B cell (primary cell): ENCODE results near the gene ADPRS. TPM values are rescaled to one million over a fixed set of nuclear protein-coding genes. Genes with fewer than 3 reads are reported as not detected.

Source experiments
- ATAC-seq: fragments of 200-7000 bp; cut with Tn5 transposase; one replicate; pipeline ENCODE4 v1.10.0; 2021; ENCODE audit warnings: low read depth, mild to moderate bottlenecking, moderate number of reproducible peaks, moderate library complexity
- CTCF ChIA-PET: fragments of 350-600 bp; sonication (Branson Sonifier 250); formaldehyde crosslinking; loops from one replicate; lab custom pipeline; 2021; ENCODE audit warnings: antibody characterized with exemption, inconsistent platforms; lab: Charles Lee
- POLR2A ChIA-PET: fragments of 350-600 bp; sonication (Branson Sonifier 250); formaldehyde crosslinking; loops from one replicate; lab custom pipeline; 2021; ENCODE audit warnings: antibody characterized with exemption; lab: Charles Lee
- DNase-seq: peaks from one replicate; pipeline ENCODE4 v3.0.0; 2013
- H2AFZ ChIP-seq: 2 replicates; pipeline ENCODE4 v1.6.1; 2012; ENCODE audit warnings: mild to moderate bottlenecking, low read depth, low read length; ENCODE audit not compliant: insufficient read depth, poor library complexity, severe bottlenecking
- H3K27ac ChIP-seq, 2 donors: 1 replicate in 1 of 2; 2 replicates in 1 of 2; pipeline ENCODE4 v1.5.1; 2012 to 2013; ENCODE audit warnings: low read length in 2 of 2, mild to moderate bottlenecking in 2 of 2, moderate library complexity in 1 of 2
- H3K27me3 ChIP-seq, 4 experiments: fragments of 200-600 bp in 1 of 4; sonication (generic) in 1 of 4; replicated peaks in 1 of 4; 1 replicate in 2 of 4; 2 replicates in 2 of 4; pipeline versions ENCODE4 v1.6.1 to v1.7.0; 2013 to 2016; ENCODE audit warnings: low read length in 3 of 4, mild to moderate bottlenecking in 2 of 4, mixed read lengths in 1 of 4, moderate library complexity in 1 of 4; ENCODE audit not compliant: insufficient read depth in 4 of 4, control insufficient read depth in 3 of 4; ENCODE audit errors: control extremely low read depth in 1 of 4
- H3K36me3 ChIP-seq, 2 experiments: replicated peaks in 1 of 2; 1 replicate in 1 of 2; 2 replicates in 1 of 2; pipeline versions ENCODE4 v1.6.1 to v1.7.1; 2013; ENCODE audit warnings: low read length in 1 of 2; ENCODE audit not compliant: insufficient read depth in 2 of 2, control insufficient read depth in 1 of 2; ENCODE audit errors: control extremely low read depth in 1 of 2, extremely low read depth in 1 of 2
- H3K4me1 ChIP-seq, 2 donors: fragments of 200-600 bp in 1 of 2; sonication (generic) in 1 of 2; 1 replicate in 1 of 2; 2 replicates in 1 of 2; pipeline versions ENCODE4 v1.5.1 to v1.6.1; 2013 to 2017; ENCODE audit warnings: low read length in 2 of 2; ENCODE audit not compliant: control insufficient read depth in 2 of 2, insufficient read depth in 2 of 2
- H3K4me2 ChIP-seq: replicated peaks from 2 replicates; pipeline ENCODE3; 2012; ENCODE audit warnings: mild to moderate bottlenecking, low read depth, low read length; ENCODE audit not compliant: poor library complexity, severe bottlenecking
- H3K4me3 ChIP-seq, 5 experiments: fragments of 200-600 bp in 1 of 5; sonication (generic) in 1 of 5; 1 replicate in 3 of 5; 2 replicates in 2 of 5; pipeline versions ENCODE4 v1.5.1 to v1.7.0; 2011 to 2016; ENCODE audit warnings: low read length in 4 of 5, mild to moderate bottlenecking in 4 of 5, low read depth in 2 of 5, control low read depth in 1 of 5, moderate library complexity in 1 of 5; ENCODE audit not compliant: insufficient read depth in 1 of 5; ENCODE audit errors: control extremely low read depth in 1 of 5, extremely low read depth in 1 of 5
- H3K79me2 ChIP-seq: fragments of 200-600 bp; sonication (generic); one replicate; pipeline ENCODE4 v1.6.0; 2016; ENCODE audit warnings: low read length; ENCODE audit not compliant: control insufficient read depth, insufficient read depth
- H3K9ac ChIP-seq: fragments of 200-600 bp; sonication (generic); 2 replicates; pipeline ENCODE4 v1.6.1; 2017; ENCODE audit warnings: mild to moderate bottlenecking, low read length, moderate library complexity
- H3K9me3 ChIP-seq, 3 donors: one replicate each; pipeline versions ENCODE4 v1.6.1 to v1.7.1; 2013; ENCODE audit warnings: low read length in 2 of 3; ENCODE audit not compliant: control insufficient read depth in 2 of 3, insufficient read depth in 1 of 3; ENCODE audit errors: control extremely low read depth in 1 of 3
- H4K20me1 ChIP-seq: 2 replicates; pipeline ENCODE4 v1.6.0; 2012; ENCODE audit warnings: mild to moderate bottlenecking, low read length; ENCODE audit not compliant: insufficient read depth, control insufficient read depth, poor library complexity, severe bottlenecking
- H3K27ac Mint-ChIP-seq: one replicate; pipeline ENCODE4 v1.8.0; 2021; ENCODE audit warnings: mixed read lengths
- H3K27me3 Mint-ChIP-seq: one replicate; pipeline ENCODE4 v1.8.0; 2021; ENCODE audit warnings: mixed read lengths
- H3K4me1 Mint-ChIP-seq: one replicate; pipeline ENCODE4 v1.8.0; 2021; ENCODE audit warnings: mixed read lengths
- H3K4me3 Mint-ChIP-seq: one replicate; pipeline ENCODE4 v1.8.0; 2021; ENCODE audit warnings: mixed read lengths
- H3K9me3 Mint-ChIP-seq: one replicate; pipeline ENCODE4 v1.8.0; 2022; ENCODE audit warnings: mixed read lengths; ENCODE audit not compliant: insufficient read depth
- EZH2 ChIP-seq: IDR thresholded peaks from 2 replicates; pipeline ENCODE4 v1.6.1; 2012; ENCODE audit warnings: borderline replicate concordance, low read depth, mild to moderate bottlenecking, moderate library complexity, low read length; ENCODE audit not compliant: insufficient read depth, poor library complexity, severe bottlenecking
- WGBS: methylation state at CpG from one replicate; pipeline ENCODE4 v1.1.5; 2013; ENCODE audit warnings: missing lambda C conversion rate; ENCODE audit not compliant: insufficient coverage; 5-methylcytosine and 5-hydroxymethylcytosine counted together
- intact Hi-C: fragments of 100-400 bp; cut with micrococcal nuclease; formaldehyde crosslinking; loops from one replicate; pipeline ENCODE4 v1.10.0; 2022
- polyA plus RNA-seq: library from polyadenylated mRNA; depleted of rRNA; stranded (reverse); fragments of >200 nt; gene quantifications from 2 replicates; pipeline ENCODE4 v1.2.3, GENCODE V29; 2012
- total RNA-seq, 2 donors: library from RNA; stranded (reverse); fragments of 120-200 nt in 1 of 2; gene quantifications; 1 replicate in 1 of 2; 2 replicates in 1 of 2; pipeline versions ENCODE4 v1.2.3 to v1.2.4, GENCODE V29; 2013 to 2022
- TF ChIP-seq, protein P1 (sequence below): fragments of 200-600 bp; IDR thresholded peaks from one replicate; pipeline ENCODE4 v1.8.0; 2022; ENCODE audit warnings: antibody characterized with exemption, mild to moderate bottlenecking

Gene ADPRS
- total and polyA plus RNA-seq, 2 donors (not counting 1 experiment from before 2014, with no cell fraction given), result 15.0 to 20.9 TPM

DNA sequence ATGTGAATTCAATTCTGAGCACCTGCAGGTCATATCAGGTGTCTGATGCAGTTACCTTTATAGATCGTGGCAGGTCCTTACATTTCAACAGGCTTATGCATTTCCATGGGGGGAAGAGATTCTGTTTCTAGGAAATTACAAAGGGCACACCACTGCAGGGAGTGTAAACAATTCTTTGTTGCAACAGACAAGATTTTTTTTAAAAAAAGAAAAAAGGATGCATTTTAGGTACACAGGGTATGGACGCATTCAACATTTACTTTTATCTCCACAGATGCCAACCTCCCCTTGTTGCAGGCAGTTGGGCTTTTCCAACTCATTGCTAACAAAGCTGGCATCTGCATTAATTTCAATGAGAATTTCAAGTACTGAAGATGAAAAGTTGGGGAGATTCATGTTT lies 18.3 kb upstream of the ADPRS start:
- Histone ChIP-seq H3K4me3 (no peak overlapping the region), H3K36me3 (no peaks in the 10 kb centered on the region), H2AFZ (no peak overlapping the region), H3K9me3 (no peaks in the 10 kb centered on the region), H3K4me1 (no peaks in the 10 kb centered on the region), H3K9ac (no peak overlapping the region), H3K79me2 (no peaks in the 10 kb centered on the region), H4K20me1 (no peaks in the 10 kb centered on the region), H3K27ac (no peak overlapping the region), H3K27me3 (no peaks in the 10 kb centered on the region), H3K4me2 (no peak overlapping the region)
- Mint-ChIP-seq H3K27ac (no peak overlapping the region), H3K9me3 (no peaks in the 10 kb centered on the region), H3K4me3 (no peak overlapping the region), H3K4me1 (no peaks in the 10 kb centered on the region), H3K27me3 (no peaks in the 10 kb centered on the region)
- ChIA-PET CTCF (no interaction called here), POLR2A (no interaction called here)
- ATAC-seq (no peak), DNase-seq (no peak)
- no peak for TF ChIP-seq EZH2
- TF ChIP-seq, protein P1, sequence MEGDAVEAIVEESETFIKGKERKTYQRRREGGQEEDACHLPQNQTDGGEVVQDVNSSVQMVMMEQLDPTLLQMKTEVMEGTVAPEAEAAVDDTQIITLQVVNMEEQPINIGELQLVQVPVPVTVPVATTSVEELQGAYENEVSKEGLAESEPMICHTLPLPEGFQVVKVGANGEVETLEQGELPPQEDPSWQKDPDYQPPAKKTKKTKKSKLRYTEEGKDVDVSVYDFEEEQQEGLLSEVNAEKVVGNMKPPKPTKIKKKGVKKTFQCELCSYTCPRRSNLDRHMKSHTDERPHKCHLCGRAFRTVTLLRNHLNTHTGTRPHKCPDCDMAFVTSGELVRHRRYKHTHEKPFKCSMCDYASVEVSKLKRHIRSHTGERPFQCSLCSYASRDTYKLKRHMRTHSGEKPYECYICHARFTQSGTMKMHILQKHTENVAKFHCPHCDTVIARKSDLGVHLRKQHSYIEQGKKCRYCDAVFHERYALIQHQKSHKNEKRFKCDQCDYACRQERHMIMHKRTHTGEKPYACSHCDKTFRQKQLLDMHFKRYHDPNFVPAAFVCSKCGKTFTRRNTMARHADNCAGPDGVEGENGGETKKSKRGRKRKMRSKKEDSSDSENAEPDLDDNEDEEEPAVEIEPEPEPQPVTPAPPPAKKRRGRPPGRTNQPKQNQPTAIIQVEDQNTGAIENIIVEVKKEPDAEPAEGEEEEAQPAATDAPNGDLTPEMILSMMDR, result no peak
- intact Hi-C loops, result no loop called here
- WGBS, result no CpG with 5 or more reads among the region's 2 CpGs

DNA sequence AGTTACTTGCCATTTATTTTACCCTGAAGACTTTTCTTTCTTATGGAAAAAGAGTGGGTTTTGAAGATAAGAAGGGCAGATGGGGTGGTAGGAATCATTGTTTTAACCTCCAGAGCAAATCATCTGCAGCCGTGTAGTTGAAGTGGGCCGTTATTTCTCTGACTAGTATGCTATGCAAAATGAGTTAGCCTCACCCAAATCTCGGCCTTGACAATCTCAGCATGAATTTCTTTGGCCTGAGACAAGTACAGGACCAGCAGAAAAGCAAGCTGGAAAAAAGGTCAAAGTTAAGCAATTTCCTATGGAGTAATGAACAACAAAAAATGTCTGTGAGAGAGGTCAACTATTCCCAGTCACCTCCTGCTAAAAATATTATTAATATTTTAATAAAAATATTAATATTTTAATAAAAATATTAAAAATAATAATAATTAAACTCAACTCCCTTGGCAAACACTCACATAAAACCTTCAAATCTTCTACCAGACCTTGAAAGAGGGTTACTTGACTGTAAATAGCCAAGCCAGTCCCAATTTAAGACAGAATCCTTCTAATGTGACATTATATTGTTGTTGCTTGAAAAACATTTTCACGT lies 11.6 kb upstream of the ADPRS start:
- no peak for ATAC-seq

More for the DNA sequence above, 11.6 kb upstream of the ADPRS start:
- no peak for TF ChIP-seq EZH2
- TF ChIP-seq, protein P1, result no peak
- Histone ChIP-seq H3K9me3 (no peaks in the 10 kb centered on the region), H3K27me3 (no peaks in the 10 kb centered on the region), H3K9ac (no peak overlapping the region), H3K79me2 (no peaks in the 10 kb centered on the region), H3K27ac (no peak overlapping the region), H3K4me3 (no peak overlapping the region), H3K4me1 (no peaks in the 10 kb centered on the region), H3K36me3 (no peaks in the 10 kb centered on the region), H2AFZ (no peak overlapping the region), H4K20me1 (no peaks in the 10 kb centered on the region), H3K4me2 (no peak overlapping the region)
- no peak overlapping the region for H3K4me3 Mint-ChIP-seq
- intact Hi-C loops, result no loop called here
- H3K4me1 Mint-ChIP-seq, result no peaks in the 10 kb centered on the region
- POLR2A ChIA-PET, result no interaction called here
- peaks cover 9% of the 10 kb centered on the region for H3K27me3 Mint-ChIP-seq
- CTCF ChIA-PET, result no interaction called here
- no peak for DNase-seq
- no peaks in the 10 kb centered on the region for H3K9me3 Mint-ChIP-seq
- WGBS, result 68% methylated on average over 2 of the region's 4 CpGs
- H3K27ac Mint-ChIP-seq, result no peak overlapping the region
